Transverse colon (tissue), 4 donors: ENCODE results near the gene GAS2. TPM values are rescaled to one million over a fixed set of nuclear protein-coding genes. Genes with fewer than 3 reads are reported as not detected.
A peak's percentile ranks its signal among the peaks of the same experiment; 100 is the strongest.

ENCODE experiments used
- DNase-seq: peaks from one replicate; pipeline ENCODE4 v3.0.0-alpha.2; 2019
- H3K27ac ChIP-seq, 4 donors: fragments of 200-600 bp; sonication (generic); 2 replicates each; pipeline ENCODE4 v1.5.1; 2016 to 2018; ENCODE audit warnings: inconsistent platforms in 4 of 4
- H3K27me3 ChIP-seq: fragments of 200-600 bp; sonication (generic); 2 replicates; pipeline ENCODE4 v1.5.1; 2017; ENCODE audit warnings: inconsistent platforms
- H3K36me3 ChIP-seq, 4 donors: fragments of 200-600 bp; sonication (generic); 2 replicates each; pipeline ENCODE4 v1.5.1; 2017 to 2019; ENCODE audit warnings: inconsistent platforms in 4 of 4
- H3K4me1 ChIP-seq, 4 donors: fragments of 200-600 bp; sonication (generic); 2 replicates each; pipeline ENCODE4 v1.5.1; 2017 to 2020; ENCODE audit warnings: inconsistent platforms in 4 of 4
- H3K4me3 ChIP-seq, 4 donors: fragments of 200-600 bp; sonication (generic); 1 replicate in 1 of 4; 2 replicates in 3 of 4; pipeline versions ENCODE4 v1.5.1 to v1.6.1; 2017 to 2019; ENCODE audit warnings: inconsistent platforms in 4 of 4
- H3K9me3 ChIP-seq, 2 donors: fragments of 200-600 bp; sonication (generic); 2 replicates each; pipeline ENCODE4 v1.5.1; 2017 to 2019; ENCODE audit warnings: inconsistent platforms in 2 of 2
- CTCF ChIP-seq, 5 experiments: fragments of 200-600 bp in 3 of 5; fragments of 450-650 bp in 2 of 5; sonication (generic) in 3 of 5; IDR thresholded peaks; 1 replicate in 2 of 5; 2 replicates in 3 of 5; pipeline ENCODE4 v1.5.1; 2016 to 2017; ENCODE audit warnings: antibody characterized with exemption in 5 of 5, inconsistent platforms in 3 of 5, mild to moderate bottlenecking in 2 of 5, moderate library complexity in 1 of 5
- EP300 ChIP-seq: sonication (generic); formaldehyde crosslinking; IDR thresholded peaks from one replicate; pipeline ENCODE4 v1.6.1; 2017; ENCODE audit warnings: antibody characterized with exemption, low read depth
- POLR2A ChIP-seq: fragments of 450-650 bp; IDR thresholded peaks from one replicate; pipeline ENCODE4 v1.6.1; 2016; ENCODE audit warnings: antibody characterized with exemption, mild to moderate bottlenecking, moderate library complexity
- POLR2AphosphoS5 ChIP-seq, 3 donors: sonication (generic); formaldehyde crosslinking; IDR thresholded peaks; one replicate each; pipeline ENCODE4 v1.6.1; 2016; ENCODE audit warnings: antibody characterized with exemption in 3 of 3
- WGBS, 2 donors: methylation state at CpG; one replicate each; pipeline ENCODE4 v1.1.5; 2018; ENCODE audit warnings: low coverage in 1 of 2; 5-methylcytosine and 5-hydroxymethylcytosine counted together
- in situ Hi-C, 4 donors: fragments of 200-750 bp; cut with MboI; loops; one replicate each; pipeline versions ENCODE4 v1.15.0 to v1.15.1; 2017; ENCODE audit warnings: low sequenced_read_pairs in 3 of 4, low pct_ligation_motif_present in 1 of 4, low pct_unique_long_range_greater_than_20kb in 1 of 4
- intact Hi-C: fragments of 100-400 bp; cut with DNase I; formaldehyde crosslinking; loops from one replicate; pipeline ENCODE4 v1.15.1; 2023; ENCODE audit warnings: low total_unique reads
- total RNA-seq, 4 donors: library from RNA; depleted of rRNA; stranded (reverse); fragments of >200 nt; gene quantifications; one replicate each; pipeline ENCODE4 v1.1.0, GENCODE V29; 2016

The GAS2 gene
- total RNA-seq, 4 donors from 2014 or later: 2.2 to 8.3 (median 4.2) TPM; not detected in 1

DNA sequence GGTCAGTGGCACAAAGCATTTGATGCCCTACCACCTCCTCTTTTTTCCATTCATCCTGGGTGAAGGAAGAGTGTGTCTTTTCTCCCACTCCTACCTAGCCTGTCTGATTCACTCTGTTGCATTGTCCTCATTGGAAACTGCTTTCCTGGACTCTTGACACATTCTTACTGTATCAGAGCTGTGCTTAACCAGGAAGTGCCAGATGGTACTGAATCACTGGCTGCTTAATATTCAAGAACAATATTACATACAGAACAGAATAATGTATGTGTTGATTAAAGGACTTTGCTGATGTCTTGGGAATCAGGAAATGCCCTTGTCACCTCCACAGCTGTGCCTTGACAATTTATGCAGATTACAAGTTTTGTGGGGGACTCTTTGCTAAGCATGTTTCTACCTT, 118.8 kb downstream of the GAS2 start:
- in situ Hi-C loops (loop anchor here in 3 of 4 donors (25.0 kb wide), 2 partner anchors 448 to 548 kb away; partner anchors contain the start of gene SLC17A6 (in 2 of the 3)), intact Hi-C loops (loop anchor here (5.0 kb wide), 1 partner anchor 448 kb away; the partner anchor contains the start of gene SLC17A6)
- DNase-seq: no peak
- no peak overlapping the region for H3K4me3 ChIP-seq
- no peak overlapping the region for H3K27ac ChIP-seq
- no peaks in the 10 kb centered on the region for H3K4me1 ChIP-seq
- TF ChIP-seq POLR2AphosphoS5 (IDR thresholded peaks at IDR 0.05) (no peak), POLR2A (no peak), CTCF (IDR thresholded peaks at IDR 0.05) (no peak), EP300 (no peak)
- no peaks in the 10 kb centered on the region for H3K27me3 ChIP-seq
- no peaks in the 10 kb centered on the region for H3K9me3 ChIP-seq
- H3K36me3 ChIP-seq: no peaks in the 10 kb centered on the region

DNA sequence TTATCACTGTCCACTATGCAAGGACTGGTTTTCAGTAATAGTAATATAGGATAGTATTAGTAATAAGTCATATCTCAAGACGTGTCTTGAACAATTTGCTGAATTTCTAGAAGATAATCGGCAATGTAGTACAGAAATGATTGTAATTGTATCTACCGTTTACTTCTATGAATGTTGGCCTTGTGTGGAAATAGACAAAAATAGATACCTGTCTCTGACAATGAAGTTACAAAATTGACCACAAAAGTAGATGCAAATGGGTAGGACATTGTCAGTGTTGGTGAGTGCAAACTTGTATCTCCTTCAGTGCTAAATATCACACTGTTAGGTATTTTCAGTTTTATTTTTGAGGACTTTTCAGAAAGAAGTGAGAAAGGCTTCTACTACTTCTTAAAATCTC, 120.1 kb downstream of the GAS2 start:
- WGBS, 2 donors: 55 to 76% methylated on average over 3 of the region's 3 CpGs
- in situ Hi-C loops (loop anchor here in 3 of 4 donors (25.0 kb wide), 2 partner anchors 449 to 549 kb away; partner anchors contain the start of gene SLC17A6 (in 2 of the 3)), intact Hi-C loops (loop anchor here (5.0 kb wide), 1 partner anchor 449 kb away; the partner anchor contains the start of gene SLC17A6)
- TF ChIP-seq CTCF (IDR thresholded peaks at IDR 0.05) (no peak), POLR2AphosphoS5 (IDR thresholded peaks at IDR 0.05) (no peak), EP300 (no peak), POLR2A (no peak)
- Histone ChIP-seq H3K9me3 (no peaks in the 10 kb centered on the region), H3K27ac (no peak overlapping the region), H3K27me3 (no peaks in the 10 kb centered on the region), H3K36me3 (no peaks in the 10 kb centered on the region), H3K4me1 (no peaks in the 10 kb centered on the region), H3K4me3 (no peak overlapping the region)
- no peak for DNase-seq

DNA sequence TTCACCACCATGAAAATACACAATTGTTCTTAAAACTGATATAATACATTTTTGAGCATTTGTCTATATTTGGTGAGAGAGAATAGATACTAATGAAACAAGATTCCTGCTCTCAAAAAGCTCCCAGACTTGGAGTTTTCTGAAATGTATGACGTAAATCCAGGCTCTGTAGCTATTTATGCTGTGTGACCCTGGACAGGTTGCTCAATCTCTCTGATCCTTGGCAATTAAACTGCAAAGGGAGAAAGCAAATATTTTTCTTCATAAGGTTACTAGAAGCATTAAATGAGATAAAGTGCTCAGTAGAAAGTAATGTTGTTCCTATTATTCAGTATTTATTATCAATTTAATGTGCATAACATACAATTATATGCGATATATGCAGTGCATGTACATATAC, 120.6 kb downstream of the GAS2 start:
- DNase-seq: no peak
- Histone ChIP-seq H3K9me3 (no peaks in the 10 kb centered on the region), H3K36me3 (no peaks in the 10 kb centered on the region), H3K4me1 (no peaks in the 10 kb centered on the region), H3K27ac (no peak overlapping the region), H3K27me3 (no peaks in the 10 kb centered on the region), H3K4me3 (no peak overlapping the region)
- in situ Hi-C loops: loop anchor here in 3 of 4 donors (25.0 kb wide), 2 partner anchors 450 to 550 kb away; partner anchors contain the start of gene SLC17A6 (in 2 of the 3)
- 73 to 81% methylated on average over 2 of the region's 2 CpGs for WGBS, 2 donors
- TF ChIP-seq POLR2AphosphoS5 (IDR thresholded peaks at IDR 0.05) (no peak), POLR2A (no peak), CTCF (IDR thresholded peaks at IDR 0.05) (no peak), EP300 (no peak)
- intact Hi-C loops: loop anchor here (5.0 kb wide), 1 partner anchor 450 kb away; the partner anchor contains the start of gene SLC17A6

DNA sequence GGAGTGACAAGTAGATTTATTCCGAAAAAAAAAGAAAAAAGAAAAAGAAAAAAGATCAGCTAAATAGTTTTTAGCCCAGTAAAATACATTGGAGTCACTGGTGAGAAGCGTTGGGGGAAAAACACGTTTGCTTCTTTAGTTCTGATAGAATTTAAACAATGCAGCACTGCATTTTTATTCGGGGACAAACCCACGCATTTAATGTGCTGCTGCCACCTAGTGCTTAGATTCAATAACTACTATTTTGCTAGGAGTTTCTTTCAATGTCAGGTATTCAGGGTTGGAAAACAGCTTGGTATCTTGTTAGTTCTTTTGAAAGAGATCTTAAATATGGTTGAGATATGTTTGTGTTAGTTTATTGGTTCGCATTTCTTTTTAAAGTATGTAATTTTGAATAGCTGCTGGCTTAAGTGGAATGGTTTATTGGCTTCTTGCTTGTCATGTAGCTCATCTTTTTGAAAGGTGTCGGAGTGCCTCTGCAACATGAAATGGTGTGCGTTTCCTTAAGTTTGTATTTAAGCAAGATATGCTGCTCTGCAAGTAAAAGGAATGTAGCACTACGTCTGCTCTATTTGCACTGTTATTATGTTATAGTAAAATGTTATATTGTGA, 121.2 kb downstream of the GAS2 start:
- Histone ChIP-seq H3K36me3 (no peaks in the 10 kb centered on the region), H3K27ac (no peak overlapping the region), H3K9me3 (no peaks in the 10 kb centered on the region), H3K4me1 (no peaks in the 10 kb centered on the region), H3K4me3 (no peak overlapping the region), H3K27me3 (no peaks in the 10 kb centered on the region)
- intact Hi-C loops (loop anchor here (5.0 kb wide), 1 partner anchor 450 kb away; the partner anchor contains the start of gene SLC17A6), in situ Hi-C loops (loop anchor here in 3 of 4 donors (25.0 kb wide), 2 partner anchors 450 to 550 kb away; partner anchors contain the start of gene SLC17A6 (in 2 of the 3))
- TF ChIP-seq CTCF (IDR thresholded peaks at IDR 0.05): peak; percentile 45 to 67 (median 61)
- TF ChIP-seq EP300: no peak
- WGBS, 2 donors: 26% methylated on average over 9 of the region's 9 CpGs
- DNase-seq: peak; percentile 10
